Brain microvascular endothelial cell (primary cell): ENCODE measurements around the gene ETDC.
"Not testable (repeated sequence)": the region's sequence is repeated elsewhere in the genome, so short reads cannot be mapped to it uniquely, and the experiment has no call there.

Experiments used
- DNase-seq: peaks from one replicate; pipeline ENCODE4 v3.0.0-alpha.2; 2020
- H3K27ac ChIP-seq: fragments of 250-450 bp; sonication (Bioruptor Pico); 2 replicates; pipeline ENCODE4 v1.5.1; 2020; ENCODE audit warnings: mild to moderate bottlenecking, moderate library complexity
- H3K27me3 ChIP-seq: fragments of 250-450 bp; sonication (Bioruptor Pico); replicated peaks from 2 replicates; pipeline ENCODE4 v1.5.1; 2020; ENCODE audit warnings: mild to moderate bottlenecking
- H3K36me3 ChIP-seq: fragments of 250-450 bp; sonication (Bioruptor Pico); replicated peaks from 2 replicates; pipeline ENCODE4 v1.5.1; 2020; ENCODE audit warnings: mild to moderate bottlenecking
- H3K4me3 ChIP-seq: 2 replicates; pipeline ENCODE4 v1.5.1; 2011; ENCODE audit warnings: low read depth, mild to moderate bottlenecking, control low read depth, low read length, moderate library complexity
- CTCF ChIP-seq: IDR thresholded peaks from 2 replicates; pipeline ENCODE4 v1.5.1; 2011; ENCODE audit warnings: low read depth, mild to moderate bottlenecking, moderate library complexity, low read length, control low read depth, inconsistent platforms; ENCODE audit errors: missing control alignments
- in situ Hi-C: cut with HindIII; loops from 2 replicates; pipeline ENCODE4 v1.10.0; 2017; ENCODE audit warnings: low sequenced_read_pairs, low pct_ligation_motif_present

Gene ETDC

GRCh38 chrX:135309430-135309923, at the start of gene ETDC:
ETDC (plus strand) TSS chrX:135309480; CDS start chrX:135309480, 0 bp downstream.
- Histone ChIP-seq H3K36me3 (no peaks in the 10 kb centered on the region), H3K4me3 (no peak within 1 kb of the TSS), H3K27me3 (no peaks in the 10 kb centered on the region), H3K27ac (no peak within 1 kb of the TSS)
- no peak for TF ChIP-seq CTCF
- in situ Hi-C loops = no loop called here
- no peak for DNase-seq

GRCh38 chrX:135260976-135261375, 48.3 kb upstream of the ETDC start:
- H3K4me3 ChIP-seq, H3K36me3 ChIP-seq, DNase-seq, H3K27ac ChIP-seq, in situ Hi-C loops, H3K27me3 ChIP-seq: not testable (repeated sequence)

- H3K27me3 ChIP-seq, H3K4me3 ChIP-seq, H3K36me3 ChIP-seq, DNase-seq, in situ Hi-C loops, H3K27ac ChIP-seq: not testable (repeated sequence)
These were observed 45.9 kb upstream of the ETDC start for GRCh38 chrX:135263376-135263775.

GRCh38 chrX:135264206-135264605, 45.1 kb upstream of the ETDC start:
- Histone ChIP-seq H3K27me3 (no peaks in the 10 kb centered on the region), H3K4me3 (no peak overlapping the region), H3K36me3 (no peaks in the 10 kb centered on the region), H3K27ac (no peak overlapping the region)
- in situ Hi-C loops = no loop called here
- no peak for DNase-seq
- TF ChIP-seq CTCF = no peak

GRCh38 chrX:135273162-135273561, 36.1 kb upstream of the ETDC start:
- no peak for TF ChIP-seq CTCF
- no peak for DNase-seq
- in situ Hi-C loops = no loop called here
- Histone ChIP-seq H3K27ac (no peak overlapping the region), H3K27me3 (no peaks in the 10 kb centered on the region), H3K4me3 (no peak overlapping the region), H3K36me3 (no peaks in the 10 kb centered on the region)

- Histone ChIP-seq H3K36me3 (no peaks in the 10 kb centered on the region), H3K4me3 (no peak overlapping the region), H3K27me3 (no peaks in the 10 kb centered on the region), H3K27ac (no peak overlapping the region)
- no peak for TF ChIP-seq CTCF
- in situ Hi-C loops = no loop called here
- no peak for DNase-seq
These were observed 33.3 kb upstream of the ETDC start for GRCh38 chrX:135275973-135276372.

GRCh38 chrX:135287266-135287823, 21.9 kb upstream of the ETDC start:
- H3K4me3 ChIP-seq = no peak overlapping the region
- H3K27me3 ChIP-seq = no peaks in the 10 kb centered on the region
- TF ChIP-seq CTCF = no peak
- in situ Hi-C loops = no loop called here
- no peak for DNase-seq
- no peak overlapping the region for H3K27ac ChIP-seq
- no peaks in the 10 kb centered on the region for H3K36me3 ChIP-seq
